Breast epithelium (tissue), 4 donors: ENCODE data around the gene USP11. TPM values are rescaled to one million over a fixed set of nuclear protein-coding genes. Genes with fewer than 3 reads are reported as not detected.

Experiments
- DNase-seq, 2 donors: peaks; one replicate each; pipeline ENCODE4 v3.0.0-alpha.2; 2019; ENCODE audit warnings: low spot score in 2 of 2
- H3K27ac ChIP-seq, 2 donors: fragments of 200-600 bp; sonication (generic) in 1 of 2; one replicate each; pipeline ENCODE4 v1.5.1; 2016 to 2019; ENCODE audit warnings: mild to moderate bottlenecking in 1 of 2
- H3K27me3 ChIP-seq, 2 donors: fragments of 200-600 bp; sonication (generic) in 1 of 2; one replicate each; pipeline versions ENCODE4 v1.5.1 to v1.6.0; 2017 to 2019; ENCODE audit warnings: control low read depth in 1 of 2, mild to moderate bottlenecking in 1 of 2
- H3K36me3 ChIP-seq: fragments of 200-600 bp; one replicate; pipeline ENCODE4 v1.5.1; 2019
- H3K4me1 ChIP-seq, 2 donors: fragments of 200-600 bp; sonication (generic); one replicate each; pipeline ENCODE4 v1.5.1; 2016 to 2019; ENCODE audit warnings: control low read depth in 1 of 2
- H3K4me3 ChIP-seq, 3 donors: fragments of 200-600 bp; sonication (generic); 1 replicate in 2 of 3; 2 replicates in 1 of 3; pipeline ENCODE4 v1.5.1; 2016 to 2019; ENCODE audit warnings: mild to moderate bottlenecking in 3 of 3, moderate library complexity in 2 of 3
- H3K9me3 ChIP-seq, 2 donors: fragments of 200-600 bp; sonication (generic) in 1 of 2; one replicate each; pipeline ENCODE4 v1.5.1; 2016 to 2019; ENCODE audit warnings: control low read depth in 1 of 2
- POLR2A ChIP-seq: fragments of 450-650 bp; IDR thresholded peaks from one replicate; pipeline ENCODE4 v1.6.1; 2016; ENCODE audit warnings: antibody characterized with exemption, mild to moderate bottlenecking, moderate library complexity
- POLR2AphosphoS5 ChIP-seq, 3 donors: sonication (generic); formaldehyde crosslinking; IDR thresholded peaks; one replicate each; pipeline ENCODE4 v1.6.1; 2017; ENCODE audit warnings: antibody characterized with exemption in 3 of 3
- intact Hi-C: fragments of 100-400 bp; cut with DNase I; formaldehyde crosslinking; loops from one replicate; pipeline ENCODE4 v1.15.1; 2023; ENCODE audit warnings: low total_unique reads
- total RNA-seq, 3 donors: library from RNA; depleted of rRNA; stranded (reverse); fragments of >200 nt; gene quantifications; one replicate each; pipeline ENCODE4 v1.1.0, GENCODE V29; 2016
- TF ChIP-seq, protein P1 (sequence below), 3 donors: fragments of 450-650 bp; IDR thresholded peaks; one replicate each; pipeline ENCODE4 v1.5.1; 2016 to 2017; ENCODE audit warnings: antibody characterized with exemption in 3 of 3, mild to moderate bottlenecking in 3 of 3, moderate library complexity in 3 of 3

USP11 gene
- total RNA-seq, 3 donors from 2014 or later, result 21.3 to 42.0 (median 29.4) TPM

DNA sequence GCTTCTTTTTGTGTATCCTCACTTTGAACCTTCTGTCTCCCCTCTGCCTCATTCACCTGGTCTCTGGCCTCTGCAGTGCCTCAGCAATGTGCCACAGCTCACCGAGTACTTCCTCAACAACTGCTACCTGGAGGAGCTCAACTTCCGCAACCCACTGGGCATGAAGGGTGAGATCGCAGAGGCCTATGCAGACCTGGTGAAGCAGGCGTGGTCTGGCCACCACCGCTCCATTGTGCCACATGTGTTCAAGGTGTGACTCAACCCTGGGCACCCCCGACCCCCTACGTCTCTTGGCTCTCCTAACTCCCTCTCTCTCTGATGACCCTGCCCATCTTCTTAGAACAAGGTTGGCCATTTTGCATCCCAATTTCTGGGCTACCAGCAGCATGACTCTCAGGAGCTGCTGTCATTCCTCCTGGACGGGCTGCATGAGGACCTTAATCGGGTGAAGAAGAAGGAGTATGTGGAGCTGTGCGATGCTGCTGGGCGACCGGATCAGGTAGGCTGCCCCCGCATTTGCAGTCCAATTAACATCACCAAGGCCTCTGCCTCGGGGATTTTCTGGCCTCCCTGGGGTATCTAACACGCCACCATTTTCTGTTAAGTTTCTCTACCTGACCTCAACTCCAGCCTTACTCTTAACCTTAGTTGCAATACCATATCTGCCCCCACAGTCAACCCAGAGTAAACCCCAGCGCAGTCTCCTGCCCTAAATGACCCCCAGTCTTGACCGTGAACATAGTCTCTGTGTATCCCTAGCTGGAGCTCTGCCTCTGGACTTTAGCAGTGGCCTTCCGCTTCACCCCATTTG, 8.6 kb downstream of the USP11 start:
- intact Hi-C loops, result no loop called here
- Histone ChIP-seq H3K27me3 (peaks cover 0 to 63% of the 10 kb centered on the region in 2 donors), H3K4me1 (no peaks in the 10 kb centered on the region), H3K4me3 (no peak overlapping the region), H3K27ac (no peak overlapping the region), H3K9me3 (no peaks in the 10 kb centered on the region), H3K36me3 (no peaks in the 10 kb centered on the region)
- DNase-seq, result no peak
- TF ChIP-seq, protein P1, sequence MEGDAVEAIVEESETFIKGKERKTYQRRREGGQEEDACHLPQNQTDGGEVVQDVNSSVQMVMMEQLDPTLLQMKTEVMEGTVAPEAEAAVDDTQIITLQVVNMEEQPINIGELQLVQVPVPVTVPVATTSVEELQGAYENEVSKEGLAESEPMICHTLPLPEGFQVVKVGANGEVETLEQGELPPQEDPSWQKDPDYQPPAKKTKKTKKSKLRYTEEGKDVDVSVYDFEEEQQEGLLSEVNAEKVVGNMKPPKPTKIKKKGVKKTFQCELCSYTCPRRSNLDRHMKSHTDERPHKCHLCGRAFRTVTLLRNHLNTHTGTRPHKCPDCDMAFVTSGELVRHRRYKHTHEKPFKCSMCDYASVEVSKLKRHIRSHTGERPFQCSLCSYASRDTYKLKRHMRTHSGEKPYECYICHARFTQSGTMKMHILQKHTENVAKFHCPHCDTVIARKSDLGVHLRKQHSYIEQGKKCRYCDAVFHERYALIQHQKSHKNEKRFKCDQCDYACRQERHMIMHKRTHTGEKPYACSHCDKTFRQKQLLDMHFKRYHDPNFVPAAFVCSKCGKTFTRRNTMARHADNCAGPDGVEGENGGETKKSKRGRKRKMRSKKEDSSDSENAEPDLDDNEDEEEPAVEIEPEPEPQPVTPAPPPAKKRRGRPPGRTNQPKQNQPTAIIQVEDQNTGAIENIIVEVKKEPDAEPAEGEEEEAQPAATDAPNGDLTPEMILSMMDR (IDR thresholded peaks at IDR 0.05), result no peak
- TF ChIP-seq POLR2AphosphoS5 (IDR thresholded peaks at IDR 0.05) (no peak), POLR2A (no peak)

DNA sequence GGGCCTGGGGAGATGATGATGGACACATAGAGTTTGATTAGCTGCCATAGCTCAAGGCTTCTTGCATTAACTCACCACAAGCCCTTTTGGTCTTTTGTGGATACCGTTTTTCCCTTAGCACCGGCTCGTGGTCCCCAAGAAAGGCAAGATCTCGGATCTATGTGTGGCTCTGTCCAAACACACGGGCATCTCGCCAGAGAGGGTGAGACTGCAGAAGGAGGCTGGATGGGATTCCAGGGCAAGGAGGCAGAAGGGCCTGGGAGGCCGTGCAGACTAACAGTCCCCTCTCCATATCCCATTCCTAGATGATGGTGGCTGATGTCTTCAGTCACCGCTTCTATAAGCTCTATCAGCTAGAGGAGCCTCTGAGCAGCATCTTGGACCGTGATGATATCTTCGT, 9.5 kb downstream of the USP11 start:
- H3K36me3 ChIP-seq, result no peaks in the 10 kb centered on the region
- no peak overlapping the region for H3K4me3 ChIP-seq
- TF ChIP-seq, protein P1 (IDR thresholded peaks at IDR 0.05), result no peak
- no peak for TF ChIP-seq POLR2AphosphoS5 (IDR thresholded peaks at IDR 0.05)
- TF ChIP-seq POLR2A, result no peak
- no peaks in the 10 kb centered on the region for H3K4me1 ChIP-seq
- H3K27me3 ChIP-seq, result peaks cover 0 to 61% of the 10 kb centered on the region in 2 donors
- H3K9me3 ChIP-seq, result no peaks in the 10 kb centered on the region
- intact Hi-C loops, result no loop called here
- no peak overlapping the region for H3K27ac ChIP-seq
- no peak for DNase-seq

DNA sequence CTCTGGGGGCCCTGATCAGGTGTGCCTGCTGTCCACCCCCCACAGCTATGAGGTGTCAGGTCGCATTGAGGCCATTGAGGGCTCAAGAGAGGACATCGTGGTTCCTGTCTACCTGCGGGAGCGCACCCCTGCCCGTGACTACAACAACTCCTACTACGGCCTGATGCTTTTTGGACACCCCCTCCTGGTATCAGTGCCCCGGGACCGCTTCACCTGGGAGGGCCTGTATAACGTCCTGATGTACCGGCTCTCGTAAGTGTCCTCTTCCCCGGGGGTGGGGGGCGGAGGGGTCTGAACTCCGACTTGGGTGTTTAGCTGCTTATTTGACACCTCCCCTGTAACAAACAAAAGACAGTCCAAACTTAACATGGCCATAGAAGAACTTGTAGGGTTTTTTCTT, 10.5 kb downstream of the USP11 start:
- Histone ChIP-seq H3K4me3 (no peak overlapping the region), H3K27me3 (peaks cover 0 to 65% of the 10 kb centered on the region in 2 donors), H3K9me3 (no peaks in the 10 kb centered on the region), H3K4me1 (no peaks in the 10 kb centered on the region), H3K36me3 (no peaks in the 10 kb centered on the region), H3K27ac (no peak overlapping the region)
- no peak for DNase-seq
- TF ChIP-seq POLR2A, result no peak
- TF ChIP-seq, protein P1 (IDR thresholded peaks at IDR 0.05), result no peak
- no peak for TF ChIP-seq POLR2AphosphoS5 (IDR thresholded peaks at IDR 0.05)
- intact Hi-C loops, result no loop called here

DNA sequence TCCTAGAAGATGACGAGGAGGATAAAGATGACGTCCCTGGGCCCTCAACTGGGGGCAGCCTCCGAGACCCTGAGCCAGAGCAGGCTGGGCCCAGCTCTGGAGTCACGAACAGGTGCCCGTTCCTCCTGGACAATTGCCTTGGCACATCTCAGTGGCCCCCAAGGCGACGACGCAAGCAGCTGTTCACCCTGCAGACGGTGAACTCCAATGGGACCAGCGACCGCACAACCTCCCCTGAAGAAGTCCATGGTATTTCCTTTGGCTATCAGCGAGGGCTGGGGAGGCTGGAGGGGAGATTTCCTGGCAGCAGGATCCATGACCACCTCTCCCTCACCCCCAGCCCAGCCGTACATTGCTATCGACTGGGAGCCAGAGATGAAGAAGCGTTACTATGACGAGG, 11.9 kb downstream of the USP11 start:
- DNase-seq, result no peak
- no peaks in the 10 kb centered on the region for H3K36me3 ChIP-seq

DNA sequence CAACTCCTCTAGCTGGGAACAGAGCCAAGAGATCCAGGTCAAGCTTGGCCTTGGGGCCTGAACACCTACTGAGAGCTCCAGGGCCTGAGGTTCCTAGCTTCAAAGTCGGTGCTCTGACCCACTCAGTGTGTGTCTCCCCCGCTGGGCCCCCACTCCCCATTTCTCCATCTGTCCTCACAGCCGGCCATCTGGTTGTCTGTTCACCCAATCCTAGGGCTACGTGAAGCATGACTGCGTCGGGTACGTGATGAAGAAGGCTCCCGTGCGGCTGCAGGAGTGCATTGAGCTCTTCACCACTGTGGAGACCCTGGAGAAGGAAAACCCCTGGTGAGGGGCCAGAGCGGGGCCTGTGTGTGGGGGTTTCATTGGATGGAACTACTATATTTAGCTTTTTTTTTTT, 12.3 kb downstream of the USP11 start:
- no peak for DNase-seq
- intact Hi-C loops, result no loop called here
- Histone ChIP-seq H3K4me1 (no peaks in the 10 kb centered on the region), H3K4me3 (no peak overlapping the region), H3K27ac (no peak overlapping the region), H3K36me3 (no peaks in the 10 kb centered on the region), H3K27me3 (peaks cover 0 to 66% of the 10 kb centered on the region in 2 donors), H3K9me3 (no peaks in the 10 kb centered on the region)
- TF ChIP-seq, protein P1 (IDR thresholded peaks at IDR 0.05), result no peak

More for the DNA sequence above, 11.9 kb downstream of the USP11 start:
- Histone ChIP-seq H3K27me3 (peaks cover 0 to 70% of the 10 kb centered on the region in 2 donors), H3K4me1 (no peaks in the 10 kb centered on the region), H3K27ac (no peak overlapping the region), H3K9me3 (no peaks in the 10 kb centered on the region), H3K4me3 (no peak overlapping the region)
- intact Hi-C loops, result no loop called here
- TF ChIP-seq, protein P1 (IDR thresholded peaks at IDR 0.05), result no peak
- TF ChIP-seq POLR2A, result no peak
- no peak for TF ChIP-seq POLR2AphosphoS5 (IDR thresholded peaks at IDR 0.05)
